BE2C (cell line): Measurements from ENCODE around the gene MGARP.

Source experiments
- DNase-seq: peaks from one replicate; pipeline ENCODE4 v3.0.0-alpha.2; 2020
- H3K27me3 ChIP-seq: fragments of 250-450 bp; sonication (Bioruptor Pico); 2 replicates; pipeline ENCODE4 v1.5.1; 2020; ENCODE audit warnings: mild to moderate bottlenecking
- H3K36me3 ChIP-seq: fragments of 250-450 bp; sonication (Bioruptor Pico); 2 replicates; pipeline ENCODE4 v1.5.1; 2020; ENCODE audit warnings: mild to moderate bottlenecking
- H3K4me1 ChIP-seq: fragments of 250-450 bp; sonication (Bioruptor Pico); 2 replicates; pipeline ENCODE4 v1.5.1; 2020
- H3K4me3 ChIP-seq: 2 replicates; pipeline ENCODE4 v1.5.1; 2011; ENCODE audit warnings: low read depth, low read length
- H3K9me3 ChIP-seq: fragments of 250-450 bp; sonication (Bioruptor Pico); 2 replicates; pipeline ENCODE4 v1.5.1; 2020
- TF ChIP-seq, protein P1 (sequence below): IDR thresholded peaks from 2 replicates; pipeline ENCODE4 v1.5.1; 2012; ENCODE audit warnings: mild to moderate bottlenecking, low read depth, low read length

The MGARP gene

DNA sequence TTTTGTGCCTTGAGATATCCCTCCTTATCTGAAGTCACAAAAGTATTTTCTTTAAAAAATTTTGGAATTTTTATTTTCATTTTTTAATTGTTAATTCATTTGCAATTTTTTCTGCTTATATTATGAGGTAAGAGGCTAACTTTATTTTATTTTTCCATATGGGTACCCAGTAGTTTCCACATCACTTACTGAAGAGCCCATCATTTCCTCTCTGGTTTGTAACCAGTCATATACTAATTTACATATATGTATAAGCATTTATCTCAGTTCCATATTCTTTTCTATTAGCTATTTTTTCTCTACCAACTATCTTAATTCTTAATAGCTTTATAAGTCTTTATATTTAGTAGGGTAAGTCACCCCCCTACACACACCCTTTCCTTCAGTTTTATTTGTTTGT lies 27.0 kb downstream of the MGARP start:
- no peaks in the 10 kb centered on the region for H3K36me3 ChIP-seq
- DNase-seq, result no peak
- TF ChIP-seq, protein P1, sequence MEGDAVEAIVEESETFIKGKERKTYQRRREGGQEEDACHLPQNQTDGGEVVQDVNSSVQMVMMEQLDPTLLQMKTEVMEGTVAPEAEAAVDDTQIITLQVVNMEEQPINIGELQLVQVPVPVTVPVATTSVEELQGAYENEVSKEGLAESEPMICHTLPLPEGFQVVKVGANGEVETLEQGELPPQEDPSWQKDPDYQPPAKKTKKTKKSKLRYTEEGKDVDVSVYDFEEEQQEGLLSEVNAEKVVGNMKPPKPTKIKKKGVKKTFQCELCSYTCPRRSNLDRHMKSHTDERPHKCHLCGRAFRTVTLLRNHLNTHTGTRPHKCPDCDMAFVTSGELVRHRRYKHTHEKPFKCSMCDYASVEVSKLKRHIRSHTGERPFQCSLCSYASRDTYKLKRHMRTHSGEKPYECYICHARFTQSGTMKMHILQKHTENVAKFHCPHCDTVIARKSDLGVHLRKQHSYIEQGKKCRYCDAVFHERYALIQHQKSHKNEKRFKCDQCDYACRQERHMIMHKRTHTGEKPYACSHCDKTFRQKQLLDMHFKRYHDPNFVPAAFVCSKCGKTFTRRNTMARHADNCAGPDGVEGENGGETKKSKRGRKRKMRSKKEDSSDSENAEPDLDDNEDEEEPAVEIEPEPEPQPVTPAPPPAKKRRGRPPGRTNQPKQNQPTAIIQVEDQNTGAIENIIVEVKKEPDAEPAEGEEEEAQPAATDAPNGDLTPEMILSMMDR, result no peak
- H3K4me1 ChIP-seq, result no peaks in the 10 kb centered on the region
- H3K4me3 ChIP-seq, result no peak overlapping the region
- no peaks in the 10 kb centered on the region for H3K9me3 ChIP-seq
- no peaks in the 10 kb centered on the region for H3K27me3 ChIP-seq

DNA sequence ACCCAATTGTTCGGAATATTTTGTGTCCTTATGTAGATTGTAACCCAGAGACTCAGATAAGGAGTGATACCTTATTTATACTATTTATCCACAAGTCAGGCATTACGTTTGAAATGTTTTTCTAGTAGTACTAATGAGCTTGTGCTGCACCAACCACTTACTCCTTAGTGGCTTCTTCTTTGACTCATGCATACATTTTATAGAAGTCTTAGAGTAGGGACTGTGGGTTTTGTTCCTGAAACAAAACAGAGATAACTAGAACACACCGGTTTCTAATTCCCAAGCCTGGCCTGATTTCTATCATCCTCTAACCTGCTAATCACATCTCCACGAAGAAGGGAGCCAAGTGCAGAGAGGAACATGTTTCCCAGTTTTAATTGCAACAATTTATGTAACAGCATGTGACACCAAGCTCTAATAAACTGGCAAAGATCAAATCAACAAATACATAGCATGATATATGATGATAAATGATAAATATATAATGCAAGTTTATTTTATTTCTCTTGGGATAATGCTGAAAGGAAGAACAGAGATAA lies 32.3 kb downstream of the MGARP start:
- no peaks in the 10 kb centered on the region for H3K27me3 ChIP-seq
- no peaks in the 10 kb centered on the region for H3K4me1 ChIP-seq
- H3K36me3 ChIP-seq, result no peaks in the 10 kb centered on the region
- no peaks in the 10 kb centered on the region for H3K9me3 ChIP-seq
- DNase-seq, result no peak
- H3K4me3 ChIP-seq, result no peak overlapping the region
- TF ChIP-seq, protein P1, result no peak

DNA sequence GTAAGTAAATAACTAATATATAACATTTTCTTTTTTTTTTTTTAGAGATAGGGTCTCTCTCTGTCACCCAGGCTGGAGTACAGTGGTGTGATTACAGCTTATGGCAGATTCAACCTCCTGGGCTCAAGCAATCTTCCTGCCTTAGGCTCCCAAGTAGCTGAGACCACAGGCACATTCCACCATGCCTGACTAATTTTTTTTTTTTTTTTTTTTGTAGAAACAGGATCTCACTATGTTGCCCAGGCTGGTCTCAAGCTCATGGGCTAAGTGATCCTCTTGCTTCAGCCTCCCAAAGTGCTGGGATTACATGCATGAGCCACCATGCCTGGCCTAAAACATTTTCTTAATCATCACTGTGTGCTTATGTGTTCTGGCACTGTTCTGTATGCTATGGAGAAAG lies 32.8 kb downstream of the MGARP start:
- H3K4me3 ChIP-seq, result no peak overlapping the region
- H3K27me3 ChIP-seq, result no peaks in the 10 kb centered on the region
- H3K36me3 ChIP-seq, result no peaks in the 10 kb centered on the region
- H3K4me1 ChIP-seq, result no peaks in the 10 kb centered on the region
- TF ChIP-seq, protein P1, result no peak
- DNase-seq, result no peak
- no peaks in the 10 kb centered on the region for H3K9me3 ChIP-seq

DNA sequence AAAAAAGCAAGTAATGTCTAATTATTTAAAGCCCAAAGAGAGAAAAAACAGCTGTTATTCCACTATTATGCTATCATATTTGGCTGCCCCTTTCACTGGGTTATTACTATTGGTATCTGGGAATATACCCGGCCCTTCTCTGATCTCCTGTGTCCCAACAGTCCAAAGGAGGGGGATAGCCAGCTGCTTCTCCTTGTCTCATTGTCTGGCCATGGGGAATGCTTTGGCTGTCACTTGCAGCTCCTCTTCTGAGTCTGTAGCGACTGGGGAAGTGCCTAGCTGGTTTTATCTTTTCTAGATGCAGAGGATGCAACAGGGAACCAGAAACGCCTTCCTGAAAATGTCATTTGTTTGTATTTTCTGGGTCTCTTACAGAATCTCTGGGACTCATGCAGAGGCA lies 33.9 kb downstream of the MGARP start:
- no peak for DNase-seq
- H3K4me1 ChIP-seq, result no peaks in the 10 kb centered on the region
- H3K27me3 ChIP-seq, result no peaks in the 10 kb centered on the region
- no peaks in the 10 kb centered on the region for H3K9me3 ChIP-seq
- TF ChIP-seq, protein P1, result no peak
- no peak overlapping the region for H3K4me3 ChIP-seq
- H3K36me3 ChIP-seq, result no peaks in the 10 kb centered on the region

DNA sequence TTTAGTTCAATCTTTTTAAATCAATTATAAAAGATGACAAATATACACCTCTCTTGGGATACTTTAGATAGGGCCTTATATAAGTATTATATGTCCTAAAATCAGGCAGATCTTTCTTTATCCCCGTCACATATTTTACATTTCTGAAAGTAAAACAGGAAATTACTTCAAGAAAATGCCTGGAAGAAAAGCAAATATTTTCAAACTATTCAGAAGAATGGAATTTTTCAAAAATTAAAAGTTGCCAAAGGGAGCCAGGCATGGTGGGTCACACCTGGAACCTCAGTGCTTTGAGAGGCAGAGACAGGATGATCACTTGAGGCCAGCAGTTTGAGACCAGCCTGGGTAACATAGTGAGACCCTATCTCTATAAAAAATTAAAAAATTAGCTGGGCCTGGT lies 34.4 kb downstream of the MGARP start:
- Histone ChIP-seq H3K4me1 (no peaks in the 10 kb centered on the region), H3K9me3 (no peaks in the 10 kb centered on the region), H3K4me3 (no peak overlapping the region), H3K36me3 (no peaks in the 10 kb centered on the region), H3K27me3 (no peaks in the 10 kb centered on the region)
- DNase-seq, result no peak
- TF ChIP-seq, protein P1, result no peak

DNA sequence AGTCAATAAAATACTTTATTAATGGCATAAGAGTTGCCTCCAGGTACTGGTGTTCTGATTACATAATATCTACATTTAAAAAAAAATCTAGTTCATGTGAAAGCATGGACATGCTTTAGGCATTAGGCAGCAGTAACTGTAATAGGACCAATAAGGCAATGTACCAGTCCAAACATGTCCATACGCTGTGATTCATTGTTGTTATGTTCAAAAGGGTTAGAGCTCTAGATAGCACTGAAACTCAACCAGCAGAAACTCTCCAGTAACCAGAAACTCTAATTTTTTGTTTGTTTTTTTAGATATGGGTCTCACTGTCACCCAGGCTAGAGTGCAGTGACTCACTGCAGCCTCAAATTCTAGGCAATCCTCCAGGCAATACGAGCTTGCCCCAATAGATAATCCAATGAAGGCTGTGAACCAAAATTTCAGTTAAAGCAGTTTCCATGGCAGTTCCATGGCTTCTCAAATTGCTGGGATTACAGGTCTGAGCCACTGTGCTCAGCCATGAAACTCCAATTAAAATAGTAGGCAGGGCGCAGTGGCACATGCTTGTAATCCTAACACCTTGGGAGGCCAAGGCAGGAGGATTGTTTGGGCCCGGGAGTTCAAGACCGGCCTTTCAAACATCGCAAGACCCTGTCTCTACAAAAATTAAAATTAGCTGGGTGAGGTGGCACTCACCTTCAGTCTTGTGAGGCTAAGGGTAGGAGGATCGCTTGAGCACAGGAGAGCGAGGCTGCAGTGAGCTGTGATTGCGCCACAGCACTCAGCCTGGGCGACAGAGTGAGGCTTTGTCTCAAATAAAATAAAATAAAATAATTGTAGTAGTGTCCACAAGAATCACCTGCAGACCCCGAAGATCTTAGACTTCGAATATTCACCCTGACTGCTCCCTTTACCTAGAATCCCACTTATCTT lies 36.3 kb downstream of the MGARP start:
- DNase-seq, result no peak
- TF ChIP-seq, protein P1, result no peak

More for the DNA sequence above, 36.3 kb downstream of the MGARP start:
- Histone ChIP-seq H3K36me3 (no peaks in the 10 kb centered on the region), H3K27me3 (no peaks in the 10 kb centered on the region), H3K4me1 (no peaks in the 10 kb centered on the region), H3K9me3 (no peaks in the 10 kb centered on the region), H3K4me3 (no peak overlapping the region)
